Stimulated activated CD8-positive, alpha-beta memory T cell treated with anti-CD3 and anti-CD28 coated beads, Interleukin-12 subunit alpha, Interleukin-12 subunit beta, amount 100 ng/mL, for 24 hours (primary cell): ENCODE data around the gene HEMGN.

Experiments used
- DNase-seq: peaks from one replicate; pipeline ENCODE4 v3.0.0-alpha.2; 2020; ENCODE audit errors: extremely low read depth

HEMGN gene

DNA sequence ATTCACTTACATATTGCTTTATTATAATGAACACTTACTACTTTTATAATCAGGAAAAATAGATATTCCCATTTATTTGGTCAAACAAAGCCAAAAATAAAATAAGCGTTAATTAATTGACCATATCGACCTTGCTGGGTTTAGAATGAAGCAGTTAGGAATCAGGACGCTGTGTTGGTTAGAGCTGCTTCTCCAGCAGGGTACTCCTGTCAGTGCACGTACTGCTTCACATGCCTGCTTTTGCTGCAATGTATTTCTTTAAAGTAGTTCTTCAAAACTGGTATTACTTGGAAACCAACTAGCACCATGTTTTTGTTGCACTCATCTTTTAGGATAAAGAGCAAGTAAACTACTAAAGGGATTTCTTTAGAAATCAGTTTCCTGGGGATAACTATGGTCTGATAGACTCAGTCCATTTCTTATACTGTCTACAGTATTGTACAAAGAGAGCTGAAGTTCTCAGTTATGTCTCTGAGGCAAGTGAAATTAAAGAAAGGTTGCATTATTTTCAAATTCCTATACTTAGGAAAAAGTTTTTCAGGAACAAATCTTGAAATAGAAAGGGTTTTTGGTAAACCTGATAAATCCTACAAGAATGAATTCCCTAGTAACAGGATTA, 8.9 kb downstream of the HEMGN start:
- DNase-seq = no peak

DNA sequence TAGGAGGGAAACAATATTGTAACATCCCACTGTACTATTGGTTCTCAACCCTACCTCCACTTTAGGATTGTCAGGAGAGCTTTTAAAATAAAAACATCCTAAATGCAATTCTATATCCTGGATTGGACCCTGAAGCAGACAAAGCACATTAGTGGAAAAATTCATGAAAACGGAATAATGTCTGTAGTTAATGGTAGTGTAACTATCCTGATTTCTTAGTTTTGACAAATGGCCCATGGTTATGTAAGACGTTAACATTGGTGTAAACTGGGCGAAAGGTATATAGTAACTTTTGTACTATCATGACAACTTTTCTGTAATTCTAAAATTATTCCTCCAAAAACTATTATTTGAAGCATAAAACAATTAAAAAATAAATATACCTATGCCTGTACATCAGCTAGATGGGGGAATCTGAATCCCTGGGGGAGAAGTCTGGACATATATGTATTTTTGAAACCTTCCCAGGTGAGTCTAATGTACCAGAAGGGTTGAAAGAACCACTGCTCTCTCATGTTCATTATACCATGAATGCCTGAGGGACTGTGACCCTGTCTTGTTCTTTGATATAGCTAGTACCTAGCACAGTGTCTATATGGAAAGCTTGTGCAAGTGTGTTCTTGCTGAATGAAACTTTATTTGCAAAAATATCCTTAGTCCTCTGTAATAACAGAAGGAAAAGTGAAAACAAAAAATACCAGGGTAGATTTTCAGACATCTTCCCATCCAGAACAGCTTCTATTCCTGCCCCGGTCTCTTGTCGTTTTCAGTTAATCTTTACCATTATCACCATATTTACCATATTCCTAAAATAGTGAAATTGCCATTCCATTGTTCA, 12.3 kb downstream of the HEMGN start:
- no peak for DNase-seq

GRCh38 chr9:97924386-97924785, 13.6 kb downstream of the HEMGN start:
- no peak for DNase-seq

GRCh38 chr9:97923529-97924108, 14.4 kb downstream of the HEMGN start:
- DNase-seq = no peak

DNA sequence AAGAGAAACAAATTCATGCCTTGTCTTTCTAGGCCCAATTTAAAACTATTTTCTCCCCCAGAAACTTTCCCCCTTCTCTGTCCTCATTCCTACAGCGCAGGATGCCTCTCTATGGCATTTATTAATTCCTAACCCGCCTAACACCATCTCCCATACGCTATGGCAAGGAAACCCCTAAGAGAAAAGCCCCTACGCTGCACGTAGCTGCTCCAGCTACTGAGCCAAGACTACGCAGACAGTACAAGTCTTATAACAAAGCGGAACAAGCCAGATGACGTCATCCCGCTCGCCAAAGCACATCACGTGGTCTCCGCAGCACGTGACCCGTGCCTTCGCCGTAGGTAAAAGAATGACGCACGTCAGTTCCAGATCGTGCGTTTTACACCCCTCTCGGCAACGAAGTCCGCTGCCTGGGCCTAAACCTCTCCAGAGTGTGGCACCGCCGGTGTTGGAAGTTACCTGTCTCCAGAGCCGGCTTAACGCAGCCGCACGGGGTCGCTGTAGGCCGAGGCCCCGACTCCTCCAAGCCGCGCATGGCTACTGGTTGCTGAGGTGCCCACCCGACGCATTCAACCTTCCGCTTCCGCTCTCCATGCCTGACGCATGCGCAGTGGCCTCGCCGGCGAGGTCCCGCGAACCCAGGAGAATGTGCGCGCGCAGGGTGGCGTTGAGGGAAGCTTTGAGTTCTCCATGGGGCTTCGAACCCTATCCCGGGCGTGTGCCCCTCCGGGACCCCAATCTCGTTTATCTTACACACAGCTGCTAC, 15.8 kb downstream of the HEMGN start, which contains the start of gene TRMO:
Gene TRMO, minus strand, starts transcription at position 542 of the 766 bp plus-strand sequence. Its CDS starts 7 bp downstream, at position 535.
- DNase-seq = peak; percentile 97

GRCh38 chr9:97919217-97919813, 18.7 kb downstream of the HEMGN start:
- no peak for DNase-seq

DNA sequence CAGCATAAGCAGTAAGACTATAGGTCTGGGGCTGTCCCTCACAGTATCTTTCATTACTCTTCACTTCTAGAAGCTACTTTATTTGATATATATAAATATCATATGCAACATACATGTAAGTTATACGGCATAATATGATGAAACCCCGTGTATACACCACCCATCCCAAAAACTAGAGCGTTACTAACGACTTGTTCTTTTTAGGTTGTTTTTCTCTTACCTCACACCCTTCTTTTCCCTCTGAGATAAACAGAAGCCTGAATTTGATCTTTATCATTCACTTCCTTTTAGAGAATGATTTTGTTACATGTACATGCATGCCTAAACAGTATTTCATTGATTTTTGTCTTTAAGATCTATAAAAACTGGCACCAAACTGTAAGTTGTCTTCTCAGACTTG, 19.4 kb downstream of the HEMGN start:
- DNase-seq = no peak

DNA sequence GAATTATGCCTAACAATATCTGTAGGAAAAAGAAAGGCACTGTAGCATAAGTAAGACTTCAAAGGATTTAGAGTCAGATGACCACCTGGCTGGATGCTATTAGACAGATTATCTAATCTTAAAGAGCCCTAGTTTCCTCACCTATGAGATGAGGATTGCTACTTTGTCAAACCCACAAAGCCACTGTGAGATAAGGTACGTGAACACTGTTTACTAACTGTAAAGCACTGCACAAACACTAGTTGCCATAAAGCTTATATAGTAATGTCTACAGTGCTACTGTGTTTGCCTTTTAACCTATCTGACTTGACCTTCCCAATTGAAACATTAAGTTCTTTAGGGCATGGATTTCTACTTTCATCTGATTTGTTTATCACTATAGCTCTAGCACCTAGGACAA, 26.0 kb downstream of the HEMGN start:
- DNase-seq = no peak

GRCh38 chr9:97911528-97911927, 26.4 kb downstream of the HEMGN start:
- DNase-seq = no peak

DNA sequence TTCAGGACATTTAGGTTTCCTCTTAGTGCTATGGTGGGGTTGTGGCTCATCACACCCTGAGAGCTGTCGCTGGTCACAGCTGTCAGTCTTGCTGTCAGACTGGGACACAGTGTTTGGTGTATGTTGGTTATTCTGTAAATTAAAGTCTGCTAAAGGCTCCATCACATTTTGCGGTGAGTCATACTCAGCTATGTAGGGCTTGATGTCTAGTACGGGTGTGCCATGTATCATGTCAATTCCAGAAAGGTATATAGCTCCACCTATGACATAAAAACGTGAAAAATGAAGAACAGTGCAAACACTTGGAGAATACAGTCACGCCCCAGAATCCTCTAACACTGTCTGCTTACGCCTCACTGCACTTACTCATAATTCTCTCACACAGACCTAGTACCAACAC, 27.6 kb downstream of the HEMGN start:
- no peak for DNase-seq

- DNase-seq = no peak
Observed at GRCh38 chr9:97908705-97909104, 29.3 kb downstream of the HEMGN start.

DNA sequence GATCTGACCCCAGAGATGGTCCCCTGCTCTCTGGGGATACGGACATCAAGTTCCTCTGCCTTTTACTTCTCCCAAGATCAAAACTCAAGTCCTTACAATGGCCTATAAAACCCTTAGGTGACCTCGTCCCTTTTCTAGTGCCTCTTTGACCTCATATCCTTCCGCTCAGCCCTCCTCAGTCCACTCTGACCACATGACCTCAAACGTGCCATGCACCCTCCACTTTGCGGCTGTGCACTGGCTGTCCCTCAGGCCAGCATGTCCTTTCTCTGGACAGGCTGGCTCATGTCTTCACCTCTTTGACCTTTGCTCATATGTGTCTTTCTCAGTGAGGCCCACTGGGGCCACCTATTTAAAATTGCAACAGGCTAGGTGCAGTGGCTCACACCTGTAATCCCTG, 30.3 kb downstream of the HEMGN start:
- DNase-seq = no peak

GRCh38 chr9:97907046-97907445, 30.9 kb downstream of the HEMGN start:
- no peak for DNase-seq

- no peak for DNase-seq
Observed at GRCh38 chr9:97906236-97906831, 31.6 kb downstream of the HEMGN start.

DNA sequence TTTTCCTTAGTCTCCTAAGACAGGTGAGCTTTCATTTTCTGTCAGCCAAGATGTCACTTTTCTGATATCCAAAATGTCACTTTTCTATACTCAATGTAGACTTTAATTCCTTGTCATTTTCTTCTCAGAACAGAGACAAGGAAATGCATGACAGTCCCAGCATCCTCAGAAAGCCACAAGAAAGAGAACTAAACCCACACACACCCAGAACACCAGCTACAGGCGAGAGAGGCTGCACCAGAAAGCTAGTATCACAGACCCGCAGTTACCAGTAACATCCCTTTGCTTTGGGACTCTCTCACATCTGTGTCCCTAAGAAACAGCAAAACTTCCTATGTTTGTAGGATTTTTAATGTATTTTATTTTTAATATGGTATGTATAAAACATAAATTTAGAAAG, 32.7 kb downstream of the HEMGN start:
- no peak for DNase-seq

DNA sequence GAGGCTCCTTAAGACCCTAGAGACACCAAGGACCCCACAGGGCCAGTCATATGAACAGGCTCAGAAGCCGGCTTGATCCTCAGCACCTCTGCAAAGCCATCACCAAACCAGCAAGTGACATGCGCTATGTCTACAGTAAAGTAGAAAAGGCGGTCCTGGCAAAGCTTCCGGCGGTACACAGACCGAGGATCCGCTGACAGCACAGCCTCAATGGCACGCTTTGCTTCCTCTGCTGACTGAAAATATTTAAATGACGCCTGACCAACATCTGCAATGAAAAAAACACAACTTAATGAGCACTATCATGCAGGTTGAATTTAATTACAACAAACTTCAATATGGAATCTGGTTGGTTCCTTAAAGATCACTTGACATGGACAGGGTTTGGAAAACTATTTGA, 33.2 kb downstream of the HEMGN start:
- no peak for DNase-seq

DNA sequence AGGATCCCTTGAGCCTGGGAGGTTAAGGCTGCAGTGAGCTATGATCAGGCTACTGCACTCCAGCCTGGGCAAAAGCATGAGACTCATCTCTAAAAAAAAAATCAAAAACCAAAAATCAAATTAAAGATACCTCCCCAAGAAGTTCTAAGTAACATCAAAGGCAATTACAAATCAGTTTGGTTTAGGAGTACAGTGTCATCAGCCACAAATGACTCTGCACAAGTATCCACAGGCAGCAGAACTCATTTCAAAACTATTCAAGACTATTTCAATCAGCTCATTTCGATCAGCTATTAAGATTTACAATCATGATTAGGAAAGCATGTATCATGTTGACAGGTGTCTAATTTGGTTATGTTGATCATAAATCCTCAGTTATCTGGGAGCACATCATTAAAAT, 34.8 kb downstream of the HEMGN start:
- DNase-seq = no peak

- no peak for DNase-seq
Observed at GRCh38 chr9:97900738-97901565, 37.0 kb downstream of the HEMGN start.

DNA sequence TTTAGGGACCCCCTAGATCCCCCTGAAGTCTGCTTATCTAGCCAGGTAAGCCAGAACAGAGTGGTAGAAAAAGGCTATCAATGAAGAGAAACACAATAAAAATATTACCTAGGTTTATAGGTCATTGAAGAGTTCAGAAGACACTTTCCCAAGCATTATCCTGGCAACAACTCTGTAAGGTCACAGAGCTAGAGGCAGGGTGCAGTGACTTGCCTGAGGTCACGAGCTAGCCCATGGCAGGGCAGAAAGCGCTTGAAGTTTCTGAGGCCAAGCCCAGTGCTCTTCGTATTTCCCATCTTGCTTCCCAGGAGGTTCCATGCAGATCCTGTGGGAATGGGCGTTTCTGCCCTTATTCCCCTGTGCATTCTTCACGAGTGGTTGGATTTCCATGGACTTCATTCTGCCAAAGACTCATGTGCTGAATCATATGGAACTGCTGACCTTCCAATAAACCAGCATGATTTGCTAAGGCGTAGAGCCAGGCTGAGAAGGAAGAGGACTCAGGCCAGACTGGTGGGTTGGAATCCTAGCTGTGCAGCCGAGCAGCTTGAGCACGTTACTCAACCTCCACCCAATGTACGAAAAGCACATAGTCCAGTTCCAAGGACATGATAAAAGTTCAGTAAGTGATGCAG, 37.8 kb downstream of the HEMGN start:
- DNase-seq = no peak

DNA sequence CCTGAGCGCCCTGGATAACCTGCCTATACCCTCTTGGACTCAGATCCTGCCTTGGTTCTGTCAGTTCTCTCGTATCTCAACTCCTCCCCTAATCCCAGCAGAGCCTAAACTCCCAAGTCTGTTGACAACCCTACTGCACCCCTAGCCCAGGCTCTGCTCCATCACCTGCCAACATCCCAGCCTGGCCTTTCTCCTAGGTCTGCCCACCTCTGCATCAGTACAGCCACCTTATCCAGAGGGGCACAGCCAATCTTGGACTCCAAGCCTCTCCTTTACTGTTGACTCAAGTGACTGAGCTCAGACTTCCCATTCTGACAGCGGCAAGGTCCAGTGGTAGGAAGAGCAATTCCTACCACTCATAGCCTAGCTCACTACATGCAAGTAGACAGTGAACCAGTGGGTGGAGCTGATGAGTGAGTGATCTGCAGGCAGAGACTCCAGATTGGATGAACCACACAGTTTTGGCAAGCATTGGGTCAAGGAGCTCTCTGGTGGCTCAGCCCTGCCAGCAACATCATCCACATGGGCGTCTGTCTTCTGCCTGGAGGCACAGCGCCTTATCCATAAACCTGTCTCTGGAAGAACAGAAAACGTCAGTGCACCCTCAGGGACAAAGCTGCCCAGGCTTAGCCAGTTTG, 42.2 kb downstream of the HEMGN start:
- no peak for DNase-seq
